GM19452 (cell line): Measurements from ENCODE around the gene NUP205.
"Not testable (repeated sequence)": the region's sequence is repeated elsewhere in the genome, so short reads cannot be mapped to it uniquely, and the experiment has no call there.

Source experiments
- ATAC-seq: cut with Tn5 transposase; IDR thresholded peaks from one replicate; pipeline ENCODE4 v1.9.1; 2021; ENCODE audit not compliant: unreplicated experiment

Gene NUP205

DNA sequence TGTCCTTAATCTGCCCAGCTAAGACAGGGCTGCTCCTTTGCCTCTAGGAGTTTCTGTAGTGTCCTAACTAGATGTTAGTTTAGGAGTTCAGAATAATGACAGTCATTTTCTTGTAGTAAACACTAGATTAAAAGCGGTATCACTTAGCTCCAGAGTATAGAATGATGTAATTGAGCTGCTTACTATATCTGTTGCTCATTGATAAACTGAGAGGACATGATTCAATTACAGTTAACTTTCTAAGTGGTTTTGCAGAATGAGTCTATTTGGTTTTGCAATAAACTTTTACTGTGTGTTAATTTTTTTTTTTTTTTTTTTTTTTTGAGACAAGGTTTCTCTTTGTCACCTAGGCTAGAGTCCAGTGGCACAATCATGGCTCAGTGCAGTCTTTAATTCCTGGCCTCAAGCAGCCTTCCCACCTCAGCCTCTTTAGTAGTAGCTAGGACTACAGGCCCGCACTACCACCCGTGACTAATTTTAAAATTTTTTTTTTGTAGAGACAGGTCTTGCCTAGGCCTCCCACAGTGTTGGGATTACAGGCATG, 106.4 kb downstream of the NUP205 start:
- no peak for ATAC-seq

DNA sequence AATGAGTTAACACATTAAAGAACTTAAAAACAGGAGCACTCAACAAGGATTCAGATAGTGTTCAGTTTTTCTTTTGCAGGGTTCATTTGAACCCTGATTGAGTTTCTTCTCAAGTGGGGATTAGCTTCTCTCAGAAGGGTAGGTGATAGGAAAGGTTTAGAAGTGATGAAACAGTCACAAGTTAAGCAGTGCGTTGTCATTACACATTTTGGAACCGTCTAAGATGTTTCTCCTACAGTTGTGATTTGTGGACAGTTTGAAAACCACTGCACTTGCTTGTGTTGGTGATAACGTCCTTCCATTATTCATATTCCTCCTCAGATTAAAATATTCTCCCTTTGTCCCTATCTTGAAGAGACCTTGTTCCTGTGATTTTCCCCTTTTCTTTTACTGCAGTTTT, 107.3 kb downstream of the NUP205 start:
- ATAC-seq, result no peak

GRCh38 chr7:135666156-135666555, 108.4 kb downstream of the NUP205 start:
- ATAC-seq, result no peak

GRCh38 chr7:135666846-135667245, 109.1 kb downstream of the NUP205 start:
- no peak for ATAC-seq

- ATAC-seq, result not testable (repeated sequence)
These were observed 109.9 kb downstream of the NUP205 start for GRCh38 chr7:135667626-135668025.

DNA sequence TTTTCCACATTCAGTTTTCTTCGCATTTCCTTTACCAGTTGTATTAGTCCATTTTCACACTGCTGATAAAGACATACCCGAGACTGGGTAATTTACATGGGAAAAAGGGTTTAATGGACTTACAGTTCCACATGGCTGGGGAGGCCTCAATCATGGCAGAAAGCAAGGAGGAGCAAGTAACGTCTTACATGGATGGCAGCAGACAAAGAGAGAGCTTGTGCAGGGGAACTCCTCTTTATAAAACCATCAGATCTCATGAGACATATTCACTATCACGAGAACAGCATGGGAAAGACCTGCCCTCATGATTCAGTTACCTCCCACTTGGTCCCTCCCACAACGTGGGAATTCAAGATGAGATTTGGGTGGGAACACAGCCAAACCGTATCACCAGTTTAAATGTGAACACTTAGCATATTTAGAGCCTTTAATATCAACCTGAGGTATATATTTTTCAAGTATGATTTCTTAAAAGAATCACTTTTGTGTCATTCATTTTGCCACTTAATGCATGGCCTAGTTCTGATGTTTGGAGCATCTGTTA, 111.2 kb downstream of the NUP205 start:
- not testable (repeated sequence) for ATAC-seq

- no peak for ATAC-seq
These were observed 112.1 kb downstream of the NUP205 start for GRCh38 chr7:135669774-135670173.

DNA sequence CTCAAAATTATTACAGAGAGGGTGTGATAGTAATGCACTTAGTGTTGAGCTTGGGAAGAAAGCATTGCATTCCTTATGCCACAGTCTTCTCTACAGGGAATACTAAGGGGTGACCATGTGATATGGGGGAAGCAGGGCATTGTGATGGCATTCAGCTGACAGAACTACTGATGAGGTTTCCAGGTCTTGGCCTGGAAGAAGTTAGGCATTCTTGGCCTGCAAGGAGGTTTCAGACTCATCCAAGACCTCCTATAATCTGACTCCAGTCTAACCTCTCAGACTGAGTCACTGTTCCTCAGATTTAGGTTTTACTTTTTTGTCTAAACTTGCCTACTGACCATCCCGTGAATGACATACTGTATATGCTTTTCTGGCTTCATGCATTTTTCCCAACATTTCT, 112.5 kb downstream of the NUP205 start:
- ATAC-seq, result no peak

- ATAC-seq, result no peak
These were observed 115.0 kb downstream of the NUP205 start for GRCh38 chr7:135672560-135673359.

DNA sequence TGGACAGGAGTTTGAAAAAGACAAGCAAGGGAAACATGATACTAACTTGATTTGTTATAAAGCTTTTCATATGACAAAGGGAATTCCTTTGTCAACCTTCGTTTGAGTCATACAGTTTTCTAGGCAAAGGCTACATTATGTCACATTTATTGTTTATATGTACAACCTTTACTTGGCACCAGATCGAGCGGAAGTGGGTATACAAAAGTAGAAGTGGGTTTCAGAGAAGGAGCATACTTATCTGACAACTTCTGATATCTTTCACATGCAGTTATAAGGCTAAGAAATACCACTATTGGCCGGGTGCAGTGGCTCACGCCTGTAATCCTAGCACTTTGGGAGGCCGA, 115.6 kb downstream of the NUP205 start:
- ATAC-seq, result no peak

DNA sequence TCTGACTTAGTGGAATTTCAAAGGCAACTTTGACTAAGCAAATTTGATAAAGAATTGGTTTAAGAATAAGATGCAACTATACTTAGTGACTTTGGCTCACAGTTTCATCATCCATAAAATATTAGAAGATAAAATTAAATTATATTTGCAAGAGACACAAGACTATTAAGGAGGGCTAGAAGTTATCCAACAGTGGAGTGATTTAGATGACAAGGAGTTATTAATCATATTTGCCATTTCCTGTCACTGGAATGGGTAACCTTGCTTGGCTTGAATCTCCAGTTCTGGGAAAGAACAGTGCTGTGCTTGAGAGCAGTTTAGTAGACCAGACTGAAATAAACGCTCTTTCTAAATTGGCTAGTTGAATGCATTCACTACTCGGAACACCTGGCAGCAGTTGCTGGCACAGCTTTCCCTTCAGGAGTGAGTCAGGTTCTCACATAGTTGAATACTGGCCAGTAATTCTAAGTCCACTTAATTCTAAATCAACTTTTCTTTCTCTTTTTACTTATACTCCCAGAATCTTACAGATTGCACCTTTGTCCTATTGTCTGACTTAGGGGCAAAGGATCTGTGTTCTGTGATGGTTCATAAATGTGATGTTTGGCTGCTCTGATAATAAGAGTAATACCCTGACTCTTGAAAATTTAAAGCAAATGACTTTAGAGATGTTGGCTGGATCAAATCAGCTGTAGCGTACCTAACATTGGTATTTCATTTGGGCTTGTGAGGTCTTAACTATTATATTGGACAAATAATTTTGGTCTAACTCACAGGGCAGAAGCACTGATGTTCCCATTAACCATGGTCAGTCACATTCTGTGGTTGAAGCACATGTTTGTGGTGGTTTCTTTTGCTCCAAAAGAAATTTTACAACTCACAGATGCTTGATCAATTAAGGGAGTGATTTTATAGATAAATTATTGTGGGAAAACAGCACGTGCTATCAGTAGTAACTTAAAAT, 121.2 kb downstream of the NUP205 start:
- ATAC-seq, result no peak

- no peak for ATAC-seq
These were observed 124.0 kb downstream of the NUP205 start for GRCh38 chr7:135681762-135682161.

DNA sequence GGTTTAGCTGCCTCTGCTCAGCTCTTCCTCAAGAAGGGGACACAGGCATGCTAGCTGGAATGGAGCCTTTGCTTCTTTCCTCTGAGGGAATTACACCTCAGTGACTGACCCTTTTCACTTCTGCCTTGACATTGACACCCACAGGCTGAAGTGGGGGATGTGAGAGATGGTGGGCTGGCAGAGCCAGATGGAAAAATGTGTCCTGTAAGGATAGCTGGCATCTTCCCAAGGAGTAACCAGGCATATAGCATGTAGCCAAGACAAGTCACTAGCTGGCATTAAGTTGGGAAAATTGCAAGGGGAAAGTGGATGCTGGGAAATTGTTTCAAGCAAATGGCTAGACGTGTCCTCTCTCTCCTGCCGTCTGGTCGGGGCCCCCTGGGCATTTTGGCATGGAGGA, 124.5 kb downstream of the NUP205 start:
- ATAC-seq, result no peak

- no peak for ATAC-seq
These were observed 125.9 kb downstream of the NUP205 start for GRCh38 chr7:135683609-135684008.

DNA sequence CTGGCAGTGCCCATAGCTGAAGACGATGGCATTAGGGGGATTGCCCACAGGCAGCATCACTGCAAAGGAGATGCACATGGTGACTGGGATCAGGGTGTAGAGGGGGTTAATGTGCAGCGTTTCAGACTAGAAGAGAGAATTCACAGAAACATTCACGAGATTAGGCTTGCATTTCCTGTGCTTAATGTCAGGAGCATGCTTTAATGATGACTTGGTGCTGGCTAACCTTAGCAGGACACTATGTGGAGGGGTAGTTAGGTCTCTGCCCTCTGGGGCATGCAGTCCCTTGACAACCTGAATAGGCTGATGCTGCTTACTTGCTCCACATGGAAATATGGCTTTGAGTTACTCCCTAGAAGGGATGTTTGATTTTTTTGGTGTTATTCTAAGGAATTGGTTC, 126.4 kb downstream of the NUP205 start:
- ATAC-seq, result no peak

- ATAC-seq, result no peak
These were observed 127.0 kb downstream of the NUP205 start for GRCh38 chr7:135684699-135685098.

GRCh38 chr7:135685306-135686084, 127.8 kb downstream of the NUP205 start:
- no peak for ATAC-seq

- ATAC-seq, result no peak
These were observed 129.7 kb downstream of the NUP205 start for GRCh38 chr7:135687466-135687865.

DNA sequence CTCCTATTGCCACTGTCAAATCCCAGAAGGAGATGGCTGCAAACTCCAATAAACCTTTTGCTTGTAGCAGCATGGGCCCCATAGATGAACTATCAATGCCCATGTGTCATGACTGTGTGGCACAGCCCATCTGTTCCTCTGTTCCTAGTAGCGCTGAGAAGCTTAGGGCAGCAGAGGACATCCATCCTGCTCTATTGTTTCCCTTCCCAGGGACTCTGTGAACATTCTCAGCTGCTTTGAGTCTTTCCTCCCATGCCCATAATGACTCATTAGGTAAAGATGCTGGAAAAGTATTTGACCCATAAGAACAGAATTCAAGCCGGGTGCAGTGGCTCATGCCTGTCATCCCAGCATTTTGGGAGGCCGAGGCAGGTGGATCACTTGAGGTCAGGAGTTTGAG, 132.8 kb downstream of the NUP205 start:
- ATAC-seq, result no peak

DNA sequence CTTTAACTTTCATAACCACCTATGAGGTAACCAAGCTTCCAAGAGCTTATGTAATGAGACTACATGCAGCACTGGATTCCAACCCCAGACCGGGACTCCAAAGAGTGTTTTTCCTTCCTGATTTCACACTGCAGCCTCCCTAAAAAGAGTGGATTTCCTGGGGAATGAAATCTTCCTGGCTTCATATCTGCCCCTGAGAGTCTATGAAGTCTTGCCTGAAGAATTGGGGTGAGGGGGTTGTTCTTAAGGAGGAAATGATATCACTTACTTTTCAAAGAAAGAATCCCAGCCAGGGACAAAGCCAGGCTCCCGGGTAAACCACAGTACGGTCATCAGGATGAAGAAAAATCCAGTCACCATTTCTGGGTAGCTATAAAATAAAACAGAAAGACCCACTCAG, 134.3 kb downstream of the NUP205 start:
- ATAC-seq, result no peak

GRCh38 chr7:135692606-135693005, 134.9 kb downstream of the NUP205 start:
- not testable (repeated sequence) for ATAC-seq
